ENCODE measurements around the gene CR1.

GRCh38 chr1:207646171-207646570, 150.2 kb downstream of the CR1 start:
- TF ChIP-seq CTCF (IDR thresholded peaks at IDR 0.05), result no peak
- no peak for TF ChIP-seq ZFX (IDR thresholded peaks at IDR 0.05; ENCODE audit: borderline replicate concordance)
